GM12892 (cell line): Measurements from ENCODE around the gene TRPM5.

ENCODE experiments used
- POLR2A ChIP-seq: IDR thresholded peaks from 2 replicates; pipeline ENCODE4 v1.6.1; 2011; ENCODE audit warnings: low read depth, low read length, control low read depth
- TAF1 ChIP-seq: IDR thresholded peaks from 2 replicates; pipeline ENCODE4 v1.6.1; 2011; ENCODE audit warnings: low read depth, mild to moderate bottlenecking, control low read depth, low read length, borderline replicate concordance

- TF ChIP-seq POLR2A: no peak
- TF ChIP-seq TAF1: no peak
These were observed 4.6 kb upstream of the TRPM5 start for GRCh38 chr11:2448661-2449547.
